Measurements from ENCODE around the gene THSD7A.
"Not testable (repeated sequence)": the region's sequence is repeated elsewhere in the genome, so short reads cannot be mapped to it uniquely, and the experiment has no call there.

The THSD7A gene

GRCh38 chr7:11567571-11567970 is 264.4 kb downstream of the THSD7A start:
- DNase-seq: no peak

- DNase-seq: no peak
Observed at GRCh38 chr7:11557627-11558026, 274.4 kb downstream of the THSD7A start.

- no peak for DNase-seq
Observed at GRCh38 chr7:11552676-11553296, 279.2 kb downstream of the THSD7A start.

GRCh38 chr7:11551470-11551869 is 280.5 kb downstream of the THSD7A start:
- no peak for DNase-seq

GRCh38 chr7:11548532-11548931 is 283.5 kb downstream of the THSD7A start:
- no peak for DNase-seq

- DNase-seq: no peak
Observed at GRCh38 chr7:11541330-11541729, 290.7 kb downstream of the THSD7A start.

GRCh38 chr7:11540271-11540761 is 291.7 kb downstream of the THSD7A start:
- no peak for DNase-seq

- DNase-seq: no peak
Observed at GRCh38 chr7:11539853-11540252, 292.1 kb downstream of the THSD7A start.

GRCh38 chr7:11538751-11539299 is 293.2 kb downstream of the THSD7A start:
- DNase-seq: no peak

- DNase-seq: no peak
Observed at GRCh38 chr7:11533229-11533820, 298.7 kb downstream of the THSD7A start.

GRCh38 chr7:11529382-11529781 is 302.6 kb downstream of the THSD7A start:
- DNase-seq: no peak

GRCh38 chr7:11527707-11528106 is 304.3 kb downstream of the THSD7A start:
- DNase-seq: no peak

GRCh38 chr7:11524476-11525397 is 307.3 kb downstream of the THSD7A start:
- no peak for DNase-seq

- not testable (repeated sequence) for DNase-seq
Observed at GRCh38 chr7:11521964-11522499, 310.0 kb downstream of the THSD7A start.

GRCh38 chr7:11517853-11518252 is 314.1 kb downstream of the THSD7A start:
- DNase-seq: no peak

GRCh38 chr7:11516328-11516727 is 315.7 kb downstream of the THSD7A start:
- DNase-seq: no peak

- DNase-seq: no peak
Observed at GRCh38 chr7:11513460-11513859, 318.5 kb downstream of the THSD7A start.

GRCh38 chr7:11507929-11508328 is 324.1 kb downstream of the THSD7A start:
- no peak for DNase-seq

GRCh38 chr7:11506417-11506816 is 325.6 kb downstream of the THSD7A start:
- DNase-seq: no peak

- no peak for DNase-seq
Observed at GRCh38 chr7:11505471-11505985, 326.5 kb downstream of the THSD7A start.

GRCh38 chr7:11492307-11492706 is 339.7 kb downstream of the THSD7A start:
- DNase-seq: no peak

- no peak for DNase-seq
Observed at GRCh38 chr7:11491811-11492210, 340.2 kb downstream of the THSD7A start.

GRCh38 chr7:11489280-11489679 is 342.7 kb downstream of the THSD7A start:
- DNase-seq: no peak

Measured in right forelimb (tissue), 1 donor.